HG03045 (cell line): ENCODE measurements around the gene SHISAL2A.

Source experiments
- ATAC-seq: cut with Tn5 transposase; IDR thresholded peaks from one replicate; pipeline ENCODE4 v1.9.1; 2021; ENCODE audit warnings: mild to moderate bottlenecking, moderate library complexity; ENCODE audit not compliant: unreplicated experiment

Gene SHISAL2A

GRCh38 chr1:52632732-52633290 lies at the start of gene SHISAL2A:
Gene SHISAL2A, plus strand, starts transcription at chr1:52633168. Its CDS starts 326 bp downstream, at chr1:52633494.
- ATAC-seq = no peak

GRCh38 chr1:52585474-52585873 lies 47.5 kb upstream of the SHISAL2A start:
- no peak for ATAC-seq

- ATAC-seq = no peak
These were observed 44.9 kb upstream of the SHISAL2A start for GRCh38 chr1:52588027-52588426.

- ATAC-seq = no peak
These were observed 44.4 kb upstream of the SHISAL2A start for GRCh38 chr1:52588535-52588934.

- no peak for ATAC-seq
These were observed 42.7 kb upstream of the SHISAL2A start for GRCh38 chr1:52590266-52590665.

GRCh38 chr1:52592637-52593323 lies 40.2 kb upstream of the SHISAL2A start:
- no peak for ATAC-seq

GRCh38 chr1:52593495-52593894 lies 39.5 kb upstream of the SHISAL2A start:
- no peak for ATAC-seq

- no peak for ATAC-seq
These were observed 37.9 kb upstream of the SHISAL2A start for GRCh38 chr1:52595061-52595460.

GRCh38 chr1:52597912-52598311 lies 35.1 kb upstream of the SHISAL2A start:
- ATAC-seq = no peak

GRCh38 chr1:52598729-52599128 lies 34.2 kb upstream of the SHISAL2A start:
- no peak for ATAC-seq

- no peak for ATAC-seq
These were observed 33.7 kb upstream of the SHISAL2A start for GRCh38 chr1:52599236-52599635.

GRCh38 chr1:52600533-52601179 lies 32.3 kb upstream of the SHISAL2A start:
- no peak for ATAC-seq

GRCh38 chr1:52601519-52601918 lies 31.4 kb upstream of the SHISAL2A start:
- ATAC-seq = no peak

GRCh38 chr1:52601991-52602855 lies 30.7 kb upstream of the SHISAL2A start, which contains the start of gene GPX7:
Gene GPX7, plus strand, starts transcription at chr1:52602371. Its CDS starts 39 bp downstream, at chr1:52602410.
- ATAC-seq = no peak

GRCh38 chr1:52602856-52603600 lies 29.9 kb upstream of the SHISAL2A start:
- ATAC-seq = no peak

- ATAC-seq = no peak
These were observed 29.3 kb upstream of the SHISAL2A start for GRCh38 chr1:52603630-52604029.

- no peak for ATAC-seq
These were observed 28.8 kb upstream of the SHISAL2A start for GRCh38 chr1:52604063-52604770.

GRCh38 chr1:52613636-52614373 lies 19.2 kb upstream of the SHISAL2A start:
- ATAC-seq = no peak

GRCh38 chr1:52614671-52615070 lies 18.3 kb upstream of the SHISAL2A start:
- no peak for ATAC-seq
